COLO829 (cell line): ENCODE results near the gene TSTD1.
A peak's percentile ranks its signal among the peaks of the same experiment; 100 is the strongest.
"Not testable (repeated sequence)": the region's sequence is repeated elsewhere in the genome, so short reads cannot be mapped to it uniquely, and the experiment has no call there.

ENCODE experiments used
- DNase-seq: peaks from one replicate; pipeline ENCODE4 v3.0.0; 2012; ENCODE audit warnings: low spot score

Gene TSTD1

GRCh38 chr1:161033751-161034150 is 5.0 kb downstream of the TSTD1 start:
- DNase-seq: no peak

GRCh38 chr1:161032409-161032808 is 6.4 kb downstream of the TSTD1 start:
- DNase-seq: no peak

- DNase-seq: no peak
Measured at GRCh38 chr1:161031874-161032273, 6.9 kb downstream of the TSTD1 start.

- not testable (repeated sequence) for DNase-seq
Measured at GRCh38 chr1:161029466-161029865, 9.3 kb downstream of the TSTD1 start.

GRCh38 chr1:161026954-161027353 is 11.8 kb downstream of the TSTD1 start:
- not testable (repeated sequence) for DNase-seq

- not testable (repeated sequence) for DNase-seq
Measured at GRCh38 chr1:161022432-161022831, 16.3 kb downstream of the TSTD1 start.

- no peak for DNase-seq
Measured at GRCh38 chr1:161021970-161022353, 16.8 kb downstream of the TSTD1 start.

GRCh38 chr1:161021165-161021969 is 17.4 kb downstream of the TSTD1 start:
- DNase-seq: peak; percentile 85

GRCh38 chr1:161020509-161021164 is 18.1 kb downstream of the TSTD1 start, which contains the start of gene F11R:
Gene F11R (minus strand): TSS chr1:161021152. CDS start chr1:161021073, 79 bp downstream.
- DNase-seq: no peak

- DNase-seq: no peak
Measured at GRCh38 chr1:161019751-161020495, 18.8 kb downstream of the TSTD1 start.

GRCh38 chr1:161019111-161019660 is 19.6 kb downstream of the TSTD1 start:
- DNase-seq: not testable (repeated sequence)

GRCh38 chr1:161018631-161018930 is 20.2 kb downstream of the TSTD1 start:
- DNase-seq: no peak

GRCh38 chr1:161017756-161018630 is 20.8 kb downstream of the TSTD1 start:
- DNase-seq: no peak

- not testable (repeated sequence) for DNase-seq
Measured at GRCh38 chr1:161017181-161017580, 21.6 kb downstream of the TSTD1 start.

- not testable (repeated sequence) for DNase-seq
Measured at GRCh38 chr1:161016683-161017082, 22.1 kb downstream of the TSTD1 start.

- DNase-seq: no peak
Measured at GRCh38 chr1:161013488-161014230, 25.1 kb downstream of the TSTD1 start.

GRCh38 chr1:161013131-161013487 is 25.7 kb downstream of the TSTD1 start:
- DNase-seq: no peak

GRCh38 chr1:161012420-161012819 is 26.3 kb downstream of the TSTD1 start:
- no peak for DNase-seq

- no peak for DNase-seq
Measured at GRCh38 chr1:161009602-161010211, 29.1 kb downstream of the TSTD1 start.

GRCh38 chr1:161008869-161009510 is 29.8 kb downstream of the TSTD1 start:
- DNase-seq: peak; percentile 30
